NCI-H510A treated with DMSO at 0.1 percent for 48 hours (cell line): ENCODE measurements around the gene RHBDD3.

ENCODE experiments used
- DNase-seq: peaks from one replicate; lab custom pipeline; 2025; lab: John Stamatoyannopoulos, UW

RHBDD3 gene

GRCh38 chr22:29218758-29219408 lies 48.9 kb downstream of the RHBDD3 start:
- no peak for DNase-seq

GRCh38 chr22:29217827-29218757 lies 49.7 kb downstream of the RHBDD3 start:
- DNase-seq = no peak

DNA sequence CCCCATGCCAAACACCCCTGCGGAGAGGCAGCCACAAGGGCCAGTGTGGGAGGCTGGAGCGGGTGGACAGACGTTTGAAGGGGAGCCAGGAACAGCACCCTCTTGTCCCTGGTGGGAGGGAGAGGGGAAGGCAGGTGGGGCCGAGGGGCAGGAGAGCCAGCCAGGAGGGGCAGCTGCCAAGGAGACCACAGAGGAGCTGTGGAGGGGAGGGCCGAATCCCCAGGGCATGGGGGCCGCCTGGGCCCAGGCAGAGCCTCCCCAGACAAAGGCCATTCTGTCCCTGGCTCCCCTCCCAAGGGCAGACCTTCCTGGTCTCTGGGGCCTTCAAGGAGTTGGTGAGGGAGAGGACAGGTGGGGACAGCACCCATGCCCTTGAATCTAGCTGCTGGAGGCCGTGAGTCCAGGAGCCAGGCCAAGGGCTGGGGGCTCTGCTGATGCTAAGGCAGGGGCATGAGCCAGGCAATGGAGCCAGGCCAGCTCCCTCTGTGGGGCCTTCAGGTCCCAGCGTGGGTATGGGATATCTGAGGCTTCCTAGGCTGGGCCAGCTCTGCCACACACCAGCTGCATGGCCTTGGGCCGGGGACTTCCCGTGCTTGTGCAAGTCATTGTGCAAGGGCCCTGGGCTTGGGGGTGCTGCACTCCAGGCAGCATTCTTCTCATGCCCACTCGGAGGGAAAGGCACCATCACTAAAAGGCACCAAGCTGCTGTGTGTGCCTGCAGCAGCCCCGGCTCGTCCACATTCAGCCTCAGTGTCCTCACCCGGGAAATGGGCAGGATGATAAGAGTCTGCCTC lies 50.7 kb downstream of the RHBDD3 start:
- DNase-seq = no peak

DNA sequence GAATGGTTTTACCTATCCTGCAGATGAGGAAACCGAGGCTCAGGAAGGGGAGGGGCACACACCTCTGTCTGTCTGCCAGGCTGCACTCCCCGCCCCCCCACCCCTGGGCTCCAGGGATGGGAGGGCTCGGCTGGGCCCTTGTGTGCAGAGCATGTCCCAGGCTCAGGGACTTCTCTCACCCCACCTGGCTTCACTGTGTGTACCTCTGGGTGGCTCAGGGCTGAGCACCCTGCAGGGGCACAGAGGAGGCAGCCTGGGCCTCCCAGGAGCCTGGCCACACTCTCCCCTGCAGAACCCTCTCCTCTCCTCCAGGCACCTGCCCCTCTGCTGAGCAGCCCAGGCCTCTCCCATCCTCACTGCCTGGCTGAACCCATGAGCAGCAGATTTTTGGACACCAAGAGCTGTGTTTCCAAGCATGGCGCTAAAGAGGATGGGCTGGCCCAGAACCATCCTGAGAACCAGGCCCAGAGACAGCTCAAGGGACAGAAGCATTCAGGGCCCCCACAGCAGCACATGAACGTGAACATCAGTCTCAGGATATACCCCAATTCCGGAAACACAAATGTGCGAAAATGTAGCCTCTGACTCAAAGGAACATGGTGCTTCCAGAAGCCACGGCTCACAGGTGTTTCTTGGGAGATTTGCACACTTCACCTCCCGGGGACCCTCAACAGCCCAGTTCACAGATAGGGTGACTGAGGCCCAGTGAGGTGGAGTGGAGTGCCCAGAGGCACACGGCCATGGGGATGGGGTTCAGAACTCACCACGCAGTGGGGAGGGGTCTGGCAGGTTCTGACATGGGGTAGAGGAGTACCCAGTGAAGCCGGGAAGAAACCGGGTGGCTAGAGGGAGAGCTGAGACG lies 51.5 kb downstream of the RHBDD3 start:
- no peak for DNase-seq

DNA sequence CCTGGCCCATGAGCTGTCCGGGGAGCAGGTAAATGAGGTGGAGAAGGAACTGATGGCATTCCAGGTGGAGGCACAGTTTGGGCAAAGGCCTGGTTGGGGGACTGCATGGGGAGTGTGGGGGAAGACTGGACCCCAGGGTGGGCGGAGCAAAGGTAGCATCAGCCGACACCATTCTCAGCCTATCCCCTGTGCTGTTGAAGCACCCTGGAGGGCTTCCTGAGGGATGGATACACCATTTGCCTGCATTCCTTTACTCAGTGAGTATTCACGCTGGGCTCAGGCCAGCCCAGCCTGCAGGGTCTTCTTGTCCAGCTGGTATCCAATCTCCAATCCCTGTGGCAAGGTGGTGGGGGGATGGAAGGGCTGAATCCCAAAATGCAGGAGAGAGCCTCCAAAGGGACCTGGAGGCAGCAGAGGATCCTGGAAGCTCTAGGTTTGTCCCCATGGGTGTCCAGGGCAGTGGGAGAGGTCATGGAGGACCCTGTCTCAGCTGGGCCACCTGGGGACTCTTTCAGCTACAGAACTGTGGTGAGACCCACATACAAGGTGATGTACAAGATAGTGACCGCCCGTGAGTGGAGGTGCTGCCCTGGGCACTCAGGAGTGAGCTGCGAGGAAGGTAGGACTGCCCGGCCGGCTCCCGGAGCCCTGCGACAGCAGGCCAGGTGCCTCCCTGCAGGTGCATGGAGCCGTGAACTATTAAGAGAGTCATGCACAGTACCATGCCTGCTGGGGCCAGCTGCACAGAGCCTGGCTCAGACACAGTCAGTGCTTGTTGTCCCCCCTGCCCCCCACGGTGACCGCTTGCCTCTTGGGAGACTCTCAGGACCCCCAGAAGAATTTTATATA lies 52.5 kb downstream of the RHBDD3 start:
- no peak for DNase-seq

DNA sequence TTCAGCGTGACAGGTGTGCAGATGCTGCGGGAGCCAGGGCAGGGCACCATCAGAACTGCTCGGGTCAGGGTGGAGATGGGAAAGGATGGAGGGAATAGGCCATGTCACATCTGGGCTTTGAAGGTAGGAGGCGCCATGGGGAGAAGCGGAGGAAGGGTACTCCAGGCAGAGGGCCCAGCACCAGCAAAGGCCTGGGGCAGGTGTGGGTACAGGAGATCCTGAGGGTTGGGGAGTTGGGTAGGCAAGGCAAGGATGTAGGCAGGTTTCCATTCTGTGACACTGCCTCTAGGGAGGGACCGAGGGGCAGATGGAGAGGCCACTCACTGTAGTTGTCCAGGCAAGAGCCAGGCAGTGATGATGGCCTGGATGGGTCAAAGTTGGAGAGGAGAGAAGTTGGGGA lies 53.5 kb downstream of the RHBDD3 start:
- no peak for DNase-seq

DNA sequence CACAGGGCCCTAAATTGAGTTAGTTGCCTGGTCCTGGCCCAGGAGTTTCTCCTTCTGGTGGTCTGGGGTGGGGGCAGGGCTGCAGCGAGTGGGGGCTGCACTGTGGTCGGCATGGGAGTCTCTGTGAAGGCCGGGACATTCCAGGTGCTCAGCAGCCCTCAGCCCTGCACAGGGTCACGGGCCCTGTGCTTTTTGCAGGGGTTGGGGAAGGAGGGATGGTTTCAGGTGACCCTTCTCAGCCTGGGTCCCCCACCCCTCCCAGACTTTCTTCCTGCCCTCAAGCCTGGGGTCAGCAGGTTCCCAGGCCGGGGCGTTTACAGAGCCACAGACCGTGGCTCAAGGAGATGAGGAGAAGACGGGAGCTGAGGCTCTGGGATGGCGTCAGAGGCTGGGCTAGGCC lies 54.3 kb downstream of the RHBDD3 start:
- DNase-seq = no peak

DNA sequence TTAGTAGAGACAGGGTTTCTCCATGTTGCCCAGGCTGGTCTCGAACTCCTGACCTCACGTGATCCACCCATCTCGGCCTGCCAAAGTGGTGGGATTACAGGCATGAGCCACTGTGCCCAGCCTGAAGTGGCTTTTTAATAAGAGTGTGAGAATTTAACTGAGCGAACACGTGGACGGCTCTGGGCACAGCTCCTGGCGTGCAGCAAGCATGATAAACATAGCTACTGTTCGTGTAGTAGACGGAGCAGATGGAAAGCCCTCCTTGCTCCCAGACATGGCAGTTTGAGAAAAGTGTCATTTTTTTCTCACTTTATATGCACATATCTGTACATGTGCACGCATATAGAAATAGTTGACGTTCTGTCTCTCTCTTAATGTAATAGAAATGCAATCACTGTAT lies 55.0 kb downstream of the RHBDD3 start:
- no peak for DNase-seq

GRCh38 chr22:29211466-29211865 lies 56.3 kb downstream of the RHBDD3 start:
- no peak for DNase-seq

- no peak for DNase-seq
Observed at GRCh38 chr22:29211066-29211465, 56.7 kb downstream of the RHBDD3 start.
